ENCODE data around the gene FAM162A.

- TF ChIP-seq CTCF (IDR thresholded peaks at IDR 0.05) (no peak), POLR2A (IDR thresholded peaks at IDR 0.05) (no peak)
Measured at GRCh38 chr3:122390665-122391064, 6.7 kb downstream of the FAM162A start.

All from right lobe of liver (tissue), 4 donors.